Osteoblast (primary cell): ENCODE measurements around the gene MEOX2. TPM values are rescaled to one million over a fixed set of nuclear protein-coding genes. Genes with fewer than 3 reads are reported as not detected.

Experiments used
- DNase-seq: peaks from one replicate; pipeline ENCODE4 v3.0.0; 2011; ENCODE audit warnings: low spot score, mixed read lengths; ENCODE audit not compliant: insufficient read length; ENCODE audit errors: missing footprints
- H2AFZ ChIP-seq: 2 replicates; pipeline ENCODE4 v1.6.0; 2011; ENCODE audit warnings: mild to moderate bottlenecking, low read length
- H3K27ac ChIP-seq: 2 replicates; pipeline ENCODE4 v1.5.1; 2011; ENCODE audit warnings: mild to moderate bottlenecking, low read depth, low read length, moderate library complexity
- H3K27me3 ChIP-seq: 2 replicates; pipeline ENCODE4 v1.6.0; 2012; ENCODE audit warnings: mild to moderate bottlenecking, control low read depth, inconsistent platforms, low read length, moderate library complexity; ENCODE audit not compliant: insufficient read depth
- H3K36me3 ChIP-seq: 2 replicates; pipeline ENCODE4 v1.5.1; 2011; ENCODE audit warnings: mild to moderate bottlenecking, low read length, control low read depth, moderate library complexity; ENCODE audit not compliant: insufficient read depth
- H3K4me1 ChIP-seq: 2 replicates; pipeline ENCODE4 v1.5.1; 2011; ENCODE audit warnings: mild to moderate bottlenecking, low read length, control low read depth, moderate library complexity; ENCODE audit not compliant: insufficient read depth
- H3K4me2 ChIP-seq: 2 replicates; pipeline ENCODE4 v1.6.0; 2011; ENCODE audit warnings: mild to moderate bottlenecking, low read length; ENCODE audit not compliant: insufficient read depth
- H3K4me3 ChIP-seq: fragments of 200-600 bp; sonication (generic); 3 replicates; pipeline ENCODE4 v1.5.1; 2012; ENCODE audit warnings: mild to moderate bottlenecking, low read length, inconsistent platforms; ENCODE audit not compliant: insufficient read depth
- H3K79me2 ChIP-seq: 2 replicates; pipeline ENCODE4 v1.6.0; 2012; ENCODE audit warnings: mild to moderate bottlenecking, low read length, control low read depth, inconsistent platforms; ENCODE audit not compliant: insufficient read depth
- H3K9me3 ChIP-seq: 2 replicates; pipeline ENCODE4 v1.5.1; 2011; ENCODE audit warnings: low read depth, low read length, control low read depth
- H4K20me1 ChIP-seq: 2 replicates; pipeline ENCODE4 v1.6.0; 2012; ENCODE audit warnings: mild to moderate bottlenecking, low read length, control low read depth; ENCODE audit not compliant: insufficient read depth
- total RNA-seq: library from RNA; depleted of rRNA; stranded (reverse); fragments of >200 nt; gene quantifications from 2 replicates; pipeline ENCODE4 v1.2.3, GENCODE V29; 2012
- TF ChIP-seq, protein P1 (sequence below): IDR thresholded peaks from 2 replicates; pipeline ENCODE4 v1.5.1; 2011; ENCODE audit warnings: mild to moderate bottlenecking, low read depth, low read length, moderate library complexity; ENCODE audit errors: extremely low read depth

Gene MEOX2
- total RNA-seq, 1 donor = 4.7 TPM

DNA sequence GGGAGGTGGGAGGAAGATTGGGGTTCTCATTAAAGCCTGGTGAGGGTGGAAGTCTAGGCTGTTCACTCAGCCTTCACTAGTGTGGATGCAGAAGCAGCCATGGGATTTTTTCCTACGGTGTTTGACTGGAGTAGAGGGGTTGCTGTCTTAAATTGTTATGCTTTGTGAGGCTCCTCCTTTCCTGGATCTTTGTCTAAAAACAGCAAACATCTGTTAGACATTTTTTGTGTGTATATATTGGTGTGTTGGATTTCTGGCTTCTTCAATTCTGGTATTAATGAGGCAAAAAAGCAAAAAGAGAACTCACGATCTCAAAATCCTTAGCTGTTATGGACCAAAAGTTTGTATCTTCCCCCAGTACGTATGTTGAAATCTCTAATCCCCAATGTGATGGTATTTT lies 28.2 kb downstream of the MEOX2 start:
- Histone ChIP-seq H3K4me2 (no peak overlapping the region), H3K36me3 (no peaks in the 10 kb centered on the region), H3K4me3 (no peak overlapping the region), H4K20me1 (no peaks in the 10 kb centered on the region), H3K27ac (no peak overlapping the region), H3K4me1 (no peaks in the 10 kb centered on the region), H3K27me3 (no peaks in the 10 kb centered on the region), H2AFZ (no peak overlapping the region), H3K79me2 (no peaks in the 10 kb centered on the region), H3K9me3 (no peaks in the 10 kb centered on the region)
- TF ChIP-seq, protein P1, sequence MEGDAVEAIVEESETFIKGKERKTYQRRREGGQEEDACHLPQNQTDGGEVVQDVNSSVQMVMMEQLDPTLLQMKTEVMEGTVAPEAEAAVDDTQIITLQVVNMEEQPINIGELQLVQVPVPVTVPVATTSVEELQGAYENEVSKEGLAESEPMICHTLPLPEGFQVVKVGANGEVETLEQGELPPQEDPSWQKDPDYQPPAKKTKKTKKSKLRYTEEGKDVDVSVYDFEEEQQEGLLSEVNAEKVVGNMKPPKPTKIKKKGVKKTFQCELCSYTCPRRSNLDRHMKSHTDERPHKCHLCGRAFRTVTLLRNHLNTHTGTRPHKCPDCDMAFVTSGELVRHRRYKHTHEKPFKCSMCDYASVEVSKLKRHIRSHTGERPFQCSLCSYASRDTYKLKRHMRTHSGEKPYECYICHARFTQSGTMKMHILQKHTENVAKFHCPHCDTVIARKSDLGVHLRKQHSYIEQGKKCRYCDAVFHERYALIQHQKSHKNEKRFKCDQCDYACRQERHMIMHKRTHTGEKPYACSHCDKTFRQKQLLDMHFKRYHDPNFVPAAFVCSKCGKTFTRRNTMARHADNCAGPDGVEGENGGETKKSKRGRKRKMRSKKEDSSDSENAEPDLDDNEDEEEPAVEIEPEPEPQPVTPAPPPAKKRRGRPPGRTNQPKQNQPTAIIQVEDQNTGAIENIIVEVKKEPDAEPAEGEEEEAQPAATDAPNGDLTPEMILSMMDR = no peak
- no peak for DNase-seq

DNA sequence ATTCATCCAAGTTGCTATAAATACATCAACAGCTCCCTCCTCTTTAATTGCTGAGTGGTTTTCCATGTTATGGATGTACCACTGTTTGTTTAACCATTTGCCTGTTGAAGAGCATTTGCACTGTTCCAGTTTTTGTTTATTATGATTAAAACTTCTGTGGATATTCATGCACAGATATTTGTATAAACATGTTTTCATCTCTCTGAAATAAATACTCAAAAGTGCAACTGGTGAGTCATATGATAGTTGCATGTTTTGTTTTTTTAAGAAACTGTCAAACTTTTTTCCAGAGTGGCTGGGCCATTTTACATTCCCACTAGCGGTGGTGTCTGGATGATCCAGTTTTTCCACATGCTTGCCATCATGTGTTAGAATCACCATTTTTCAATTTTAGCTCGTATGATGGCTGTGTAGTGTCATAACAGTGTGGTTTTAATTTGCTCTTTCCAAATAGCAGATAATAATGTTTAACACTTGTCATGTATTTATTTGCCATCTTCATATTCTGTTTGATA lies 33.6 kb downstream of the MEOX2 start:
- Histone ChIP-seq H3K79me2 (no peaks in the 10 kb centered on the region), H4K20me1 (no peaks in the 10 kb centered on the region), H2AFZ (no peak overlapping the region), H3K36me3 (no peaks in the 10 kb centered on the region), H3K9me3 (no peaks in the 10 kb centered on the region), H3K4me1 (peaks cover 3% of the 10 kb centered on the region), H3K4me2 (no peak overlapping the region), H3K27ac (no peak overlapping the region), H3K27me3 (no peaks in the 10 kb centered on the region), H3K4me3 (no peak overlapping the region)
- DNase-seq = no peak
- TF ChIP-seq, protein P1 = no peak

DNA sequence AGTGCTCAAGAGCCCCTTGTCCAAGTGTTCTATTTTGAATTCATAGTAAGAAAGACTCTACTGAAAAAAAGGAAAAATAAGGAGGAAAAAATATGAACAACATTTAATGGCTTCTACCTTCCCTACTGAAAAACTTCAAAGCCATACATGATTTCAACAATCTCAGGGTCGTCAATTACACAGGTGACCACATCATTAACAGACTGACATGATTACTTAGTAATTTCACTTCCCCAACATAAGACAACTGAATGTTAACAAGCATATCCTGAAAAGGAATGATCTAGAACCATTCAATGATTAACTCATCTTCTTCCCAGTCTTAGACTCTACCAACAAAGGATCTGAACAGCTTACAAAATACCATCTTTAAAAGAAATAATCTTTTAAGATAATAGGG lies 34.8 kb downstream of the MEOX2 start:
- TF ChIP-seq, protein P1 = no peak
- Histone ChIP-seq H3K79me2 (no peaks in the 10 kb centered on the region), H3K27me3 (no peaks in the 10 kb centered on the region), H3K27ac (no peak overlapping the region), H2AFZ (no peak overlapping the region), H3K36me3 (no peaks in the 10 kb centered on the region), H3K4me3 (no peak overlapping the region), H3K4me2 (no peak overlapping the region), H3K9me3 (no peaks in the 10 kb centered on the region), H3K4me1 (peaks cover 3% of the 10 kb centered on the region), H4K20me1 (no peaks in the 10 kb centered on the region)
- DNase-seq = no peak

DNA sequence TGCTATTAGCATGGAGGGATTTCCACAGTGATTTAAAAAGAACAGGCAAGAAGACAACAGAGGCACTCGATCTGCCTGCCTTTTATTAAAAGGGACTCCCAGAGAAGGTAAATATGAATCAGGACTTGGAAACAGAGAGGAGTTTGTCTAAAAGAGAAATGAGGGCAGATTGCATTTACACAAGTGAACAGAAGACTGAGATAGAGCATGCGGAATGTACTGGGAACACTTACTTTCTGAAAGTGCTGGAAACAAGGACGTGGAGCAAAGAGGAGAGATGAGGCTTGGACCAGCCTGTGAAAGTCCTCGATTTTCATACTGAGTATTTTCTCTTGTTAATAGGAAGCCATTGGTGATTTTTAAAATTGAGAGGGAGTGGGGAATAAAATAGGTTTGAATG lies 35.7 kb downstream of the MEOX2 start:
- DNase-seq = no peak
- H3K79me2 ChIP-seq = no peaks in the 10 kb centered on the region
- no peaks in the 10 kb centered on the region for H3K36me3 ChIP-seq
- H3K4me3 ChIP-seq = no peak overlapping the region
- H4K20me1 ChIP-seq = no peaks in the 10 kb centered on the region
- H3K9me3 ChIP-seq = no peaks in the 10 kb centered on the region
- H3K4me1 ChIP-seq = peaks cover 3% of the 10 kb centered on the region
- no peak overlapping the region for H3K4me2 ChIP-seq
- no peak overlapping the region for H3K27ac ChIP-seq
- no peaks in the 10 kb centered on the region for H3K27me3 ChIP-seq
- H2AFZ ChIP-seq = no peak overlapping the region
- TF ChIP-seq, protein P1 = no peak
